ENCODE measurements around the gene MCF2L.

- no peak for TF ChIP-seq CTCF (IDR thresholded peaks at IDR 0.05)
- no peak for TF ChIP-seq POLR2AphosphoS5 (IDR thresholded peaks at IDR 0.05)
- no peak for TF ChIP-seq POLR2A (IDR thresholded peaks at IDR 0.05)
Observed at GRCh38 chr13:112940236-112940635, 28.8 kb upstream of the MCF2L start.

Measured in breast epithelium (tissue), 3 donors.